Hair follicular keratinocyte (primary cell): ENCODE measurements around the gene OXTR. TPM values are rescaled to one million over a fixed set of nuclear protein-coding genes. Genes with fewer than 3 reads are reported as not detected.

Experiments
- total RNA-seq: library from RNA; depleted of rRNA; stranded (reverse); fragments of >200 nt; gene quantifications from 2 replicates; pipeline ENCODE4 v1.2.3, GENCODE V29; 2015

The OXTR gene
- total RNA-seq: 0.16 and 0.61 TPM in 2 replicates

DNA sequence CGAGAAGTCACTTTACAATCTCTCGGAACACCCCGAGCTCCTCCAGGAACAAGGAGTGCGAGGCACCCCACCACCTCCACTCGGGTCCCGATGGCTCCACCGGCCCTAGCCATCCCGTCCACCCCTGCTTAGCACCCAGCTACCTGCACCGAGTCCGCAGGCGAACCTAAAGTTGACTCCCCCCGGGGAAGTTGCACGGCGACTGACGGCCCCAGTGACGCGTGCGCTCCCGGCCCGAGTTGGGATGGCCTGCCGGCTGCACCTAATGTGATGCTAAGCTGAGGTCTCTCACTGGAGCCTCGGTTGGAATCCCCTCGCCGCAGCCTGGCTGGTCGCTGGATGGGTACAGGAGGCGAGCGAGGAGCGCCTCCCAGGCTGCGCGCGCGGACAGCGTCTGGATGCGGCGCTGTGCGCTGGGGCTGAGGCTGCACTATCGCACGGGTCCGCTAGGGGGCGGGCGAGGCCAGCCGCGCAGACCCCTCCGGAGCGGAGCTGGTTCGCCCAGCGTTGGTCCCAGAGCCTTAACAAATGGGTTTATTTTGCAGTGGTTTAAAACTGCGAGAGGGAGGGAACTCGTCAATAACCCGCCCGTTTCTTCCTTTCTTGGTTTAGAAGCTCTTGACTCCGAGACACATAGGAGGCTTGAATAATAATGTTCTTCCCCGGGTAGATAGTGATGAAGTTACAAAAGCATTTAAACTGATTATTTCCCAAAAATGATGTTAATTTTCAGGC is at the start of gene OXTR:
Gene OXTR (minus strand): TSS at position 526 of the 735 bp plus-strand sequence. CDS start 1,426 bp downstream, outside the sequence.

DNA sequence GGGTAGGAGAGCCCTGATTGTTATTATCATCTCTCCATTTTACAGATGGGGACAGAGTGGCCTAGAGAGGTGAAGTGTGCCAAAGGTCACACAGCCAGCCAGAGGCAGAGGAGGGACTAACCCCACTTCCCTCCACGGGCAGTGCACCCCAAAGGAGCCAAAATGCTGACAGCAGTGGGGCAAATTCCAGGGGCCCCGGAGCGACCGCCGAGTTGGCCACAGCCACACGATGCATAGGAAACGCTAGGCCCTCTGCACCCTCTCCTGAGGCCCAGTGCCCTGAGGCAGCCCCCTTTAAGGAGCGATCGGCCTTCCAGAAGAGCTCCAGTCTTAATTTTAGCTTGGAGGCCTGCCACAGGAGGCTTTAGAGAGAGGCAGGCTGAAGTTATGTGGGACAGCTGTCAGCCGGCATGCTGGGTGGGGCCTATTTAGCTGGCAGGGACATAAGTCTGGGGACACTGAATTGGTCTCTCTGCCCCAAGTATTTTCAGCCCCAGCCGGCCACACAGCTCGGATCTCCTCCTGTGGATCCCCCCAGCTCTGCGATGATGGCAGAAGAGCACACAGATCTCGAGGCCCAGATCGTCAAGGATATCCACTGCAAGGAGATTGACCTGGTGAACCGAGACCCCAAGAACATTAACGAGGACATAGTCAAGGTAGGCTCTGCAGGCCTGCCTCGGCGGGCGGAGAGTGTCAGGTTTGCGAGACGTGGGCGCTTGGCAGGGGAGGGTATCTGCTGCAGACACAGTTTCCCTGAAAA is 35.9 kb downstream of the OXTR start, which contains the start of gene CAV3:
Gene CAV3 (plus strand): TSS at position 471 of the 763 bp plus-strand sequence. CDS start 75 bp downstream, at position 546.

Other genes starting within 250 kb of the OXTR start
- not detected in 2 replicates for gene SSUH2, start 124.8 kb downstream of the OXTR start, total RNA-seq
- gene CAV3, start 35.8 kb downstream of the OXTR start, total RNA-seq: not detected in 2 replicates
- 6.6 and 11.8 TPM in 2 replicates for gene RAD18, start 193.9 kb upstream of the OXTR start, total RNA-seq